Kidney (tissue), 14 donors: Measurements from ENCODE around the gene FIG4. TPM values are rescaled to one million over a fixed set of nuclear protein-coding genes. Genes with fewer than 3 reads are reported as not detected.

Experiments used
- DNase-seq, 5 donors: peaks; one replicate each; pipeline ENCODE4 v3.0.0-alpha.2; 2013 to 2020
- FAIRE-seq: peaks from 2 replicates; lab custom pipeline; 2012; peaks lifted over from hg19 to GRCh38; lab: Jason Lieb, UNC
- H3K27ac ChIP-seq, 2 donors: one replicate each; pipeline ENCODE4 v1.7.0; 2013; ENCODE audit warnings: low read depth in 2 of 2, low read length in 2 of 2, inconsistent platforms in 1 of 2
- H3K27me3 ChIP-seq: one replicate; pipeline ENCODE4 v1.7.1; 2013; ENCODE audit warnings: low read length, inconsistent platforms; ENCODE audit not compliant: control insufficient read depth, insufficient read depth
- H3K36me3 ChIP-seq, 3 donors: one replicate each; pipeline versions ENCODE4 v1.7.0 to v1.7.1; 2013; ENCODE audit warnings: low read length in 3 of 3, control low read depth in 1 of 3, inconsistent platforms in 1 of 3; ENCODE audit not compliant: insufficient read depth in 3 of 3, control insufficient read depth in 2 of 3
- H3K4me1 ChIP-seq, 3 donors: one replicate each; pipeline versions ENCODE4 v1.7.0 to v1.7.1; 2013; ENCODE audit warnings: low read length in 3 of 3, inconsistent platforms in 1 of 3, low read depth in 1 of 3; ENCODE audit not compliant: control insufficient read depth in 2 of 3, insufficient read depth in 2 of 3
- H3K4me3 ChIP-seq, 3 donors: one replicate each; pipeline versions ENCODE4 v1.7.0 to v1.8.1; 2013; ENCODE audit warnings: low read length in 3 of 3, control low read depth in 1 of 3, inconsistent platforms in 1 of 3
- H3K9ac ChIP-seq, 3 donors: one replicate each; pipeline versions ENCODE4 v1.7.0 to v1.7.1; 2013; ENCODE audit warnings: low read length in 3 of 3, control low read depth in 1 of 3, inconsistent platforms in 1 of 3
- H3K9me3 ChIP-seq, 3 donors: one replicate each; pipeline versions ENCODE4 v1.7.0 to v1.7.1; 2013; ENCODE audit warnings: low read length in 3 of 3, control low read depth in 1 of 3, inconsistent platforms in 1 of 3; ENCODE audit not compliant: control insufficient read depth in 2 of 3, insufficient read depth in 1 of 3
- CTCF ChIP-seq: IDR thresholded peaks from 3 replicates; pipeline ENCODE4 v1.5.1; 2012; ENCODE audit warnings: mild to moderate bottlenecking, moderate library complexity, borderline replicate concordance; ENCODE audit not compliant: insufficient read depth; ENCODE audit errors: extremely low read depth
- intact Hi-C: fragments of 100-400 bp; cut with DNase I; formaldehyde crosslinking; loops from one replicate; pipeline ENCODE4 v1.11.1; 2022
- polyA plus RNA-seq: library from polyadenylated mRNA; stranded (reverse); fragments of 350-450 nt; fragmentation: Illumina TruSeq; extraction: RNeasy Lipid Tissue Mini Kit (QIAGEN cat#74804); gene quantifications from one replicate; pipeline ENCODE4 v1.2.3, GENCODE V29; 2014; ENCODE audit warnings: low read depth, low replicate concordance; ENCODE audit not compliant: insufficient read depth
- total RNA-seq: library from RNA; stranded (reverse); fragmentation: NEBNext Ultra II Directional; extraction: Animal tissue kit (Norgen Biotek cat#: 25700); gene quantifications from one replicate; pipeline ENCODE4 v1.2.1, GENCODE V29; 2021
- donor health status: control.
- donor health status: control.
- donor health status: control.
- donor health status: control.
- donor health status: control.
- donor health status: DM: yes; HTN: yes; CAD: no.
- donor health status: Normal renal cell carcinoma (clear cell type).

FIG4 gene
- total and polyA plus RNA-seq, 2 donors from 2014 or later: 13.1 to 17.8 TPM

DNA sequence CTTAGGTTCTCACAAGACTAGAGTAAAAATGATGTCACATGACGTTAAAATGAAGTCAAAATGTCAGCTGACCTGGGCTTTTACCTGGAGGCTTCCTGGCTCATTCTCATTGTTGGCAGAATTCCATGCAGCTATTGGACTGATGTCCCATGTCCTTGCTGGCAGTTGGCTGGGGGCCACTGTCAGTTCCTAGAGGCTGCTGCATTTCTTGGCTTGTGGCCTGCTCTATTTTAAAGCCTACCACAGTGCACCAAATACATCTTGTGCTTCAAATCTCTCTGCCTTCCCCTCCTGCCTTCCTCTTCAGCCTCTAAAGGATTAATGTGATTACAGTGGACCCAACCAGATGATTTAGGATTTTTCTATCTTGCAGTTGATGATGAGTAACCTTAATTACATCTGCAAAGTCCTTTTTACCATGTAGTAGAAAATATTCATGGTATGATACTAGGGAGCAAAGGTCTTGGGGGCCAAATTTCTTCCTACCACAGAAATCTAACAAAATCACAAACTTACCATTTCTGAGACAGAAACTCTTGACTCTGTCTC, 81.9 kb downstream of the FIG4 start:
- H3K9ac ChIP-seq: no peak overlapping the region
- no peaks in the 10 kb centered on the region for H3K4me1 ChIP-seq
- H3K27ac ChIP-seq: no peak overlapping the region
- H3K36me3 ChIP-seq: peaks cover 0 to 8% (median 4%) of the 10 kb centered on the region in 3 donors
- intact Hi-C loops: no loop called here
- FAIRE-seq (no peak), DNase-seq (no peak)
- no peaks in the 10 kb centered on the region for H3K9me3 ChIP-seq
- H3K4me3 ChIP-seq: no peak overlapping the region
- no peak for TF ChIP-seq CTCF
- no peaks in the 10 kb centered on the region for H3K27me3 ChIP-seq

GRCh38 chr6:109781001-109781400, 89.9 kb downstream of the FIG4 start:
- H3K9ac ChIP-seq: no peak overlapping the region
- intact Hi-C loops: no loop called here
- TF ChIP-seq CTCF: no peak
- no peak overlapping the region for H3K4me3 ChIP-seq
- DNase-seq: no peak
- FAIRE-seq: no peak
- no peak overlapping the region for H3K27ac ChIP-seq
- no peaks in the 10 kb centered on the region for H3K4me1 ChIP-seq
- no peaks in the 10 kb centered on the region for H3K27me3 ChIP-seq
- peaks cover 0 to 3% (median 0%) of the 10 kb centered on the region in 3 donors for H3K36me3 ChIP-seq
- H3K9me3 ChIP-seq: no peaks in the 10 kb centered on the region

DNA sequence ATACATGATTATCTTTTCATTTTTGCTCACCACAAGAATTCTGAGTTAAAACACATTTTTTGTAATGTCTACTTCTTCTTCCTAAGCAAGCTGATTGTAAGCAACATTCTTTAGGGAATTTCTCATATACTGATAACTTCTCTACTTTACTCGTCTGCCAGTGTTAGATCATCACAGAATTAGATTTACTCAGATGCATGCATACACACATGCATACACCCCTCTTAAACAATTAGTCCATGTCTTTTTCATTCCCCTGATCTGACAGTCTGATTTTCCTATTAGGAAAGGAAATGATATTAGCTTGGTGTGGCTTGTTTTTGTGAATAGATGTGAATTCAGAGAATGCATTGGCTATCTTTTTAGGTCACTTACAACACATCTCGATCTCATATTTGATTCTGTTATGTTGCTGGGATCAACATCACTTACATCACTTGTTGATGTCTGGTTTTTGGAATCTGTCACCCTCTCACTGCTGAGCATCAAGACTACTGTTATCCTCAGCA, 91.4 kb downstream of the FIG4 start:
- H3K9me3 ChIP-seq: no peaks in the 10 kb centered on the region
- H3K4me1 ChIP-seq: no peaks in the 10 kb centered on the region
- peaks cover 0 to under 1% (median 0%) of the 10 kb centered on the region in 3 donors for H3K36me3 ChIP-seq
- TF ChIP-seq CTCF: no peak
- no peak for DNase-seq
- H3K27me3 ChIP-seq: no peaks in the 10 kb centered on the region
- H3K4me3 ChIP-seq: no peak overlapping the region
- H3K9ac ChIP-seq: no peak overlapping the region
- no peak overlapping the region for H3K27ac ChIP-seq
- intact Hi-C loops: no loop called here
- no peak for FAIRE-seq
